ENCODE data around the gene CSDE1. TPM values are rescaled to one million over a fixed set of nuclear protein-coding genes. Genes with fewer than 3 reads are reported as not detected.

CSDE1 gene
- polyA plus RNA-seq, 4 donors, result 167 to 343 (median 183) TPM

Other genes with a start within 250 kb of the CSDE1 start
- 10 to 100 TPM in 2 of 4 donors, 1 to 10 TPM in 2; 6.9 to 27.5 (median 11.0) TPM for gene TRIM33, start 246.8 kb downstream of the CSDE1 start, polyA plus RNA-seq
- gene BCAS2, start 176.4 kb downstream of the CSDE1 start, polyA plus RNA-seq, result 10 to 100 TPM; 36.5 to 41.0 (median 38.6) TPM
- under 1 TPM in 3 of 4 donors, not detected in 1; 0.27 to 0.61 (median 0.54) TPM for gene DENND2C, start 87.9 kb downstream of the CSDE1 start, polyA plus RNA-seq
- gene AMPD1, start 62.4 kb downstream of the CSDE1 start, polyA plus RNA-seq, result 1 to 10 TPM in 1 of 4 donors, under 1 TPM in 2, not detected in 1; 0.19 to 8.4 (median 0.24) TPM
- gene NRAS, start 41.2 kb downstream of the CSDE1 start, polyA plus RNA-seq, result 10 to 100 TPM; 19.7 to 62.5 (median 21.3) TPM
- gene SIKE1, start 22.7 kb upstream of the CSDE1 start, polyA plus RNA-seq, result 10 to 100 TPM in 3 of 4 donors, 1 to 10 TPM in 1; 7.6 to 34.4 (median 16.2) TPM
- gene SYCP1, start 96.9 kb upstream of the CSDE1 start, polyA plus RNA-seq, result under 1 TPM in 1 of 4 donors, not detected in 3; 0.06 TPM